HepG2 (cell line): ENCODE measurements around the gene MUL1. TPM values are rescaled to one million over a fixed set of nuclear protein-coding genes. Genes with fewer than 3 reads are reported as not detected.

Source experiments
- CBFB ChIP-seq: sonication (generic); formaldehyde crosslinking; IDR thresholded peaks from 2 replicates; pipeline ENCODE4 v1.4.0; 2020; ENCODE audit warnings: missing genetic modification reagents
- HNF1A ChIP-seq, 2 experiments: sonication (generic) in 1 of 2; formaldehyde crosslinking in 1 of 2; IDR thresholded peaks; 2 replicates each; pipeline versions ENCODE4 v1.4.0 to v1.6.1; 2016 to 2020; ENCODE audit warnings: borderline replicate concordance in 1 of 2, low read depth in 1 of 2, mild to moderate bottlenecking in 1 of 2, missing genetic modification reagents in 1 of 2
- KLF9 ChIP-seq: IDR thresholded peaks from 2 replicates; pipeline ENCODE4 v1.6.1; 2016; ENCODE audit warnings: low read depth
- KMT2A ChIP-seq: sonication (generic); formaldehyde crosslinking; IDR thresholded peaks from 2 replicates; pipeline ENCODE4 v1.4.0; 2020; ENCODE audit warnings: missing genetic modification reagents
- MATR3 ChIP-seq: sonication (generic); formaldehyde crosslinking; IDR thresholded peaks from 2 replicates; pipeline ENCODE4 v1.4.0; 2020; ENCODE audit warnings: missing genetic modification reagents
- PHF20 ChIP-seq: sonication (generic); formaldehyde crosslinking; IDR thresholded peaks from 2 replicates; pipeline ENCODE4 v1.5.0; 2020; ENCODE audit warnings: mild to moderate bottlenecking, missing genetic modification reagents
- RFX1 ChIP-seq: fragments of 450-650 bp; IDR thresholded peaks from 2 replicates; pipeline ENCODE4 v1.6.1; 2017
- SMAD1 ChIP-seq: sonication (generic); formaldehyde crosslinking; IDR thresholded peaks from 2 replicates; pipeline ENCODE4 v1.4.0; 2020; ENCODE audit warnings: missing genetic modification reagents, low read depth, mild to moderate bottlenecking, borderline replicate concordance
- SRSF1 ChIP-seq: fragments of 200-400 bp; formaldehyde crosslinking; optimal IDR thresholded peaks from 2 replicates; pipeline ENCODE3; 2017; ENCODE audit warnings: mild to moderate bottlenecking, low read depth, low read length, moderate library complexity
- TBP ChIP-seq: sonication (generic); formaldehyde crosslinking; IDR thresholded peaks from 2 replicates; pipeline ENCODE4 v1.5.0; 2020; ENCODE audit warnings: missing genetic modification reagents
- TGIF2 ChIP-seq: IDR thresholded peaks from 2 replicates; pipeline ENCODE4 v1.6.1; 2016; ENCODE audit warnings: control low read depth, missing compliant biosample characterization
- ZBTB43 ChIP-seq: sonication (generic); formaldehyde crosslinking; conservative IDR thresholded peaks from 2 replicates; pipeline ENCODE4 v1.4.0; 2020; ENCODE audit warnings: missing genetic modification reagents
- ZIK1 ChIP-seq: sonication (generic); formaldehyde crosslinking; IDR thresholded peaks from 2 replicates; pipeline ENCODE4 v1.5.0; 2020; ENCODE audit warnings: mild to moderate bottlenecking, low read depth, missing genetic modification reagents, borderline replicate concordance
- ZKSCAN5 ChIP-seq: sonication (generic); formaldehyde crosslinking; IDR thresholded peaks from 2 replicates; pipeline ENCODE4 v1.5.1; 2020; ENCODE audit warnings: mild to moderate bottlenecking, missing genetic modification reagents
- ZNF180 ChIP-seq: sonication (generic); formaldehyde crosslinking; IDR thresholded peaks from 2 replicates; pipeline ENCODE4 v1.4.0; 2020; ENCODE audit warnings: low read depth, missing genetic modification reagents, borderline replicate concordance
- ZNF547 ChIP-seq: sonication (generic); formaldehyde crosslinking; IDR thresholded peaks from 2 replicates; pipeline ENCODE4 v1.5.1; 2020; ENCODE audit warnings: mild to moderate bottlenecking, missing genetic modification reagents
- ZNF558 ChIP-seq: sonication (generic); formaldehyde crosslinking; IDR thresholded peaks from 2 replicates; pipeline ENCODE4 v1.9.0; 2022; ENCODE audit warnings: mild to moderate bottlenecking, missing genetic modification reagents, borderline replicate concordance
- ZNF644 ChIP-seq: IDR thresholded peaks from 2 replicates; pipeline ENCODE4 v1.6.1; 2016; ENCODE audit warnings: low read depth
- ZNF710 ChIP-seq: sonication (generic); formaldehyde crosslinking; IDR thresholded peaks from 2 replicates; pipeline ENCODE4 v1.5.0; 2020; ENCODE audit warnings: mild to moderate bottlenecking, missing genetic modification reagents, borderline replicate concordance
- ZNF740 ChIP-seq: sonication (generic); formaldehyde crosslinking; IDR thresholded peaks from 2 replicates; pipeline ENCODE4 v1.4.0; 2020; ENCODE audit warnings: missing genetic modification reagents
- ZNF746 ChIP-seq: sonication (generic); formaldehyde crosslinking; IDR thresholded peaks from 2 replicates; pipeline ENCODE4 v1.8.0; 2022; ENCODE audit warnings: mild to moderate bottlenecking, missing genetic modification reagents
- polyA plus RNA-seq, 8 experiments: library from polyadenylated mRNA; depleted of rRNA in 3 of 8; stranded (reverse) in 7 of 8; unstranded in 1 of 8; fragments of >200 nt; fragmentation: Illumina TruSeq in 4 of 8; extraction: Trizol in 4 of 8; gene quantifications; 2 replicates each; pipeline versions ENCODE4 v1.2.1 to v1.2.3, GENCODE V29; 2011 to 2016; ENCODE audit warnings: low read depth in 4 of 8, missing spikeins in 1 of 8, mixed read lengths in 1 of 8; ENCODE audit not compliant: insufficient read depth in 1 of 8
- total RNA-seq, 5 experiments: library from RNA; depleted of rRNA; stranded (reverse); fragments of >200 nt; fragmentation: Illumina TruSeq; extraction: Trizol; gene quantifications; 2 replicates each; pipeline ENCODE4 v1.2.3, GENCODE V29; 2016; ENCODE audit warnings: low read depth in 1 of 5

The MUL1 gene
- total and polyA plus RNA-seq, 2 of the 13 experiments (the other 11 are each of a cell fraction or from before 2014, with no cell fraction given): 21.5 to 26.5 TPM

GRCh38 chr1:20480243-20480944 is 27.6 kb downstream of the MUL1 start (continued):
- no peak for TF ChIP-seq ZBTB43 (CRISPR knock-in tag)
- peak; percentile 49; the same call in 1 of the 2 replicates for TF ChIP-seq ZNF740 (CRISPR knock-in tag)
- no peak for TF ChIP-seq ZIK1 (CRISPR knock-in tag)
- TF ChIP-seq TBP (CRISPR knock-in tag): no peak
- no peak for TF ChIP-seq MATR3 (CRISPR knock-in tag)
- TF ChIP-seq KMT2A (CRISPR knock-in tag): peak; percentile 61
- TF ChIP-seq SRSF1: no peak
- no peak; the same call in 1 of the 2 replicates for TF ChIP-seq TGIF2 (CRISPR knock-in tag)
- no peak for TF ChIP-seq KLF9 (CRISPR knock-in tag)
- no peak for TF ChIP-seq ZKSCAN5
- no peak for TF ChIP-seq SMAD1 (CRISPR knock-in tag)
- no peak for TF ChIP-seq ZNF180 (CRISPR knock-in tag)
- peak; percentile 81 for TF ChIP-seq CBFB (CRISPR knock-in tag)
- TF ChIP-seq RFX1: no peak
- no peak for TF ChIP-seq PHF20 (CRISPR knock-in tag)
- peak; percentile 64; the same call in 1 of the 2 replicates for TF ChIP-seq ZNF547 (CRISPR knock-in tag)
- no peak for TF ChIP-seq ZNF558 (CRISPR knock-in tag)
- TF ChIP-seq ZNF710 (CRISPR knock-in tag): no peak
- TF ChIP-seq HNF1A (IDR thresholded peaks at IDR 0.05; ENCODE audit: low read depth): peak; percentile 99
- TF ChIP-seq HNF1A (CRISPR knock-in tag; IDR thresholded peaks at IDR 0.05; ENCODE audit: borderline replicate concordance): peak; percentile 99
- TF ChIP-seq ZNF644 (CRISPR knock-in tag): peak; percentile 72
- peak; percentile 95 for TF ChIP-seq ZNF746 (CRISPR knock-in tag)
